Measurements from ENCODE around the gene CAMK2A.

- TF ChIP-seq CTCF (IDR thresholded peaks at IDR 0.05; ENCODE audit: insufficient read depth, low read length) (no peak), POLR2AphosphoS5 (IDR thresholded peaks at IDR 0.05; ENCODE audit: low read depth) (no peak)
Measured at GRCh38 chr5:150253416-150254208, 36.0 kb downstream of the CAMK2A start.
